ENCODE data around the gene C11orf65.

Gene C11orf65

DNA sequence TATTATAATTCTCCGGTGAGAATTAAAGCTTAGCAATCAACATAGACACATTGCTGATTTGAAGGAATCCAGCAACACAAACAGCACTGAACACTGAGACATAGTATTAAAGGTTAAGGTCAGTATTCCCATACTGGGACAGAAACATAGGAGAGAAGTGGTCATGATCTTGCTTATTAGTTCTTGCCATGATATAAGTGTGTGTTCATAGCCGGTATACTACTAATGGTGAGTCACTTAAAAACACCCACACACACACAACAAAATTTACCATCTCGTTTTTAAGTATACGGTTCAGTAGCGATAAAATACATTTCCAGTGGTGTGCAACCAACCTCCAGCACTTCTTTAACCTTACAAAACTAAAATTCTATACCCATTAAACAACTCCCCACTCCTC is 96.3 kb downstream of the C11orf65 start:
- 100% methylated on average over 2 of the region's 5 CpGs for WGBS (ENCODE audit: insufficient coverage)
- Histone ChIP-seq H3K4me3 (ENCODE audit: control insufficient read depth in 1 of 7, extremely low read depth in 1 of 7, insufficient read depth in 4 of 7, low read depth in 2 of 7, low read length in 6 of 7) (no peak overlapping the region), H3K9me3 (ENCODE audit: control extremely low read depth in 1 of 5, control insufficient read depth in 4 of 5, insufficient read depth in 2 of 5, low read depth in 1 of 5, low read length in 4 of 5) (peaks cover 0 to 3% (median 0%) of the 10 kb centered on the region in 5 experiments), H3K27me3 (replicated peaks in 2 of 5; ENCODE audit: control insufficient read depth in 4 of 5, insufficient read depth in 5 of 5, low read length in 4 of 5) (no peaks in the 10 kb centered on the region), H3K4me1 (ENCODE audit: control extremely low read depth in 1 of 4, control insufficient read depth in 4 of 4, insufficient read depth in 4 of 4, low read length in 3 of 4) (no peaks in the 10 kb centered on the region), H3K36me3 (ENCODE audit: control insufficient read depth in 4 of 4, insufficient read depth in 4 of 4, low read length in 3 of 4) (peaks cover 0 to 7% (median 3%) of the 10 kb centered on the region in 4 experiments), H3K27ac (ENCODE audit: insufficient read depth in 1 of 2, low read depth in 1 of 2, low read length in 2 of 2, poor library complexity in 1 of 2, severe bottlenecking in 2 of 2) (no peak overlapping the region)
- CTCF ChIA-PET, result no interaction called here
- no peak for DNase-seq
- POLR2A ChIA-PET, result no interaction called here

DNA sequence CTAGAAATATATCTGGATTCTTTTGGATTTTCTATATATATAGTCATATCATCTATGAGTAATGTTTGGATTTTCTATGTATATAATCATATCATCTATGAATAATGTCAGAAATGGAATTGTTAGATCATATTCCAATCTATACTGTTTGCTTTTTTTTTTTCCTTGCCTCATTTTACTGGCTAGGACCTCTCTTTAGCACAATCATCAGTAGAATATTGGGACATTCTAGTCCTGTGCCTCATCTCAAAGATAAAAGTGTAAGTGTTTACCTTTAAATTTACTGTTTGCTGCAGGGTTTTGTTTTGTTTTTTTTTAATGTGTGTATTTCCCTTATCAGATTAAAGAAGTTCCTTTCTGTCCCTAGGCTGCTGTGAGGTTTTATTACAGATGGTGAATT is 97.0 kb downstream of the C11orf65 start:
- no peak overlapping the region for H3K27ac ChIP-seq (ENCODE audit: insufficient read depth in 1 of 2, low read depth in 1 of 2, low read length in 2 of 2, poor library complexity in 1 of 2, severe bottlenecking in 2 of 2)
- no peaks in the 10 kb centered on the region for H3K4me1 ChIP-seq (ENCODE audit: control extremely low read depth in 1 of 4, control insufficient read depth in 4 of 4, insufficient read depth in 4 of 4, low read length in 3 of 4)
- ChIA-PET CTCF (no interaction called here), POLR2A (no interaction called here)
- no peak overlapping the region for H3K4me3 ChIP-seq (ENCODE audit: control insufficient read depth in 1 of 7, extremely low read depth in 1 of 7, insufficient read depth in 4 of 7, low read depth in 2 of 7, low read length in 6 of 7)
- peaks cover 1 to 7% (median 3%) of the 10 kb centered on the region in 4 experiments for H3K36me3 ChIP-seq (ENCODE audit: control insufficient read depth in 4 of 4, insufficient read depth in 4 of 4, low read length in 3 of 4)
- peaks cover 0 to 3% (median 0%) of the 10 kb centered on the region in 5 experiments for H3K9me3 ChIP-seq (ENCODE audit: control extremely low read depth in 1 of 5, control insufficient read depth in 4 of 5, insufficient read depth in 2 of 5, low read depth in 1 of 5, low read length in 4 of 5)
- no peak for DNase-seq
- H3K27me3 ChIP-seq (replicated peaks in 2 of 5; ENCODE audit: control insufficient read depth in 4 of 5, insufficient read depth in 5 of 5, low read length in 4 of 5), result no peaks in the 10 kb centered on the region

DNA sequence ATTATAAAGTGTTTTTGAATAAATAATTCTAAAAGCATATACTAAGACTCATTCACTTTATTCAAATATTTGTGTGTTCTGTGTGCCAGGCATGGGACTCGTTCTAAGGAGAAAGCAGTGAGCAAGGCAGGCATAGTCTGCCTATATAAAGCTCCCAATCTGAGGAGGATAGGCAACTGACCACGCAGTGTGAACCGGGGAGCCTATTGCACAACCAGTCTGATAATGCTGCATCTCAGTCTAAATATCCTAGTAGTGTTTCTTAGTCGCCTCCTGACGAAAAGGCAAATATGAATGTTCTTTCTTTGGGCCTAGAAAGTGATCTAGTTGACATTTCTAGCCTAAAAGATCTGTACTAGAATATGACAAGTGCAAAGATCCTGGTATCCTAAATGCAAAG is 98.3 kb downstream of the C11orf65 start:
- Histone ChIP-seq H3K36me3 (ENCODE audit: control insufficient read depth in 4 of 4, insufficient read depth in 4 of 4, low read length in 3 of 4) (peaks cover 2 to 12% (median 8%) of the 10 kb centered on the region in 4 experiments), H3K4me1 (ENCODE audit: control extremely low read depth in 1 of 4, control insufficient read depth in 4 of 4, insufficient read depth in 4 of 4, low read length in 3 of 4) (no peaks in the 10 kb centered on the region), H3K27me3 (replicated peaks in 2 of 5; ENCODE audit: control insufficient read depth in 4 of 5, insufficient read depth in 5 of 5, low read length in 4 of 5) (no peaks in the 10 kb centered on the region), H3K4me3 (ENCODE audit: control insufficient read depth in 1 of 7, extremely low read depth in 1 of 7, insufficient read depth in 4 of 7, low read depth in 2 of 7, low read length in 6 of 7) (no peak overlapping the region), H3K9me3 (ENCODE audit: control extremely low read depth in 1 of 5, control insufficient read depth in 4 of 5, insufficient read depth in 2 of 5, low read depth in 1 of 5, low read length in 4 of 5) (peaks cover 0 to under 1% (median 0%) of the 10 kb centered on the region in 5 experiments), H3K27ac (ENCODE audit: insufficient read depth in 1 of 2, low read depth in 1 of 2, low read length in 2 of 2, poor library complexity in 1 of 2, severe bottlenecking in 2 of 2) (no peak overlapping the region)
- CTCF ChIA-PET, result no interaction called here
- 100% methylated on average over 5 of the region's 5 CpGs for WGBS (ENCODE audit: insufficient coverage)
- DNase-seq, result no peak
- POLR2A ChIA-PET, result no interaction called here

DNA sequence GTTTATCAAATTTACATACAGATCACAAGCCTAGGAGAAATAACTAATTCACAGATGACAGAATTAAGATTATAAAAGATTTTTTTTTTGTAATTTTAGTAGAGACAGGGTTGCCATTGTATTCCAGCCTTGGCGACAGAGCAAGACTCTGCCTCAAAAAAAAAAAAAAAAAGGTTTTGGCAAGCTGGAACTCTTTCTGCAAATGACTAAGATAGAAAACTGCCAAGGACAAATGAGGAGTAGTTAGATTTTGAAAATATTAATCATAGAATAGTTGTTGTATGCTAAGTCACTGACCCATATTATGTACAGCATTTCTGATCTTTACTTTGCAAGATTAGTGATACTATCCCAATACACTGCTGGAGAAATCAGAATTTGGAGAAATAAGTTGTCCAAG is 99.2 kb downstream of the C11orf65 start:
- no CpG with 5 or more reads among the region's 1 CpG for WGBS (ENCODE audit: insufficient coverage)
- Histone ChIP-seq H3K9me3 (ENCODE audit: control extremely low read depth in 1 of 5, control insufficient read depth in 4 of 5, insufficient read depth in 2 of 5, low read depth in 1 of 5, low read length in 4 of 5) (no peaks in the 10 kb centered on the region), H3K4me1 (ENCODE audit: control extremely low read depth in 1 of 4, control insufficient read depth in 4 of 4, insufficient read depth in 4 of 4, low read length in 3 of 4) (no peaks in the 10 kb centered on the region), H3K27ac (ENCODE audit: insufficient read depth in 1 of 2, low read depth in 1 of 2, low read length in 2 of 2, poor library complexity in 1 of 2, severe bottlenecking in 2 of 2) (no peak overlapping the region), H3K4me3 (ENCODE audit: control insufficient read depth in 1 of 7, extremely low read depth in 1 of 7, insufficient read depth in 4 of 7, low read depth in 2 of 7, low read length in 6 of 7) (no peak overlapping the region), H3K36me3 (ENCODE audit: control insufficient read depth in 4 of 4, insufficient read depth in 4 of 4, low read length in 3 of 4) (peaks cover 2 to 12% (median 8%) of the 10 kb centered on the region in 4 experiments), H3K27me3 (replicated peaks in 2 of 5; ENCODE audit: control insufficient read depth in 4 of 5, insufficient read depth in 5 of 5, low read length in 4 of 5) (no peaks in the 10 kb centered on the region)
- POLR2A ChIA-PET, result no interaction called here
- DNase-seq, result no peak
- CTCF ChIA-PET, result no interaction called here

DNA sequence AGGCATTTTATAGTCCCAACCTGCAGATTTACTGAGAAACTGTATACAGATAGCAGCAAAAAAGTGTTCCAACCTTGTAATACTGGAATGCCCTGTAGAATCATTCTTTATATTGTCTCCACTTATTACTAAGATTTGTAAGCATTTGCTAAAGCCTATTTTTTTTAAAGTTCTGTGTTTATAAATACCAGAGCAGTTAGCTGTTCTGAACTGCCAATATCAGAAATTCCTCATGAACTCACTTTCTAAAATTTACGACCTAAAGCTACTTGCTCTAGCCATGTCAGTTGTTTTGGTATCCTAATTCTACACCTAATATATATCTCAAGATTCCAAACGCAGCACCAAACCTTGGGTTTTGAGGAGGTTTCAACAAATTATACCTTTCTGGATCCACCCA is 103.2 kb downstream of the C11orf65 start:
- ChIA-PET CTCF (interaction anchor here (0.6 kb wide), 1 partner anchor 63 kb away, joined by 3 read pairs; no protein-coding TSS in a partner anchor), POLR2A (no interaction called here)
- no peak for DNase-seq
- H3K36me3 ChIP-seq (ENCODE audit: control insufficient read depth in 4 of 4, insufficient read depth in 4 of 4, low read length in 3 of 4), result peaks cover 2 to 12% (median 8%) of the 10 kb centered on the region in 4 experiments
- H3K4me3 ChIP-seq (ENCODE audit: control insufficient read depth in 1 of 7, extremely low read depth in 1 of 7, insufficient read depth in 4 of 7, low read depth in 2 of 7, low read length in 6 of 7), result no peak overlapping the region
- H3K9me3 ChIP-seq (ENCODE audit: control extremely low read depth in 1 of 5, control insufficient read depth in 4 of 5, insufficient read depth in 2 of 5, low read depth in 1 of 5, low read length in 4 of 5), result no peaks in the 10 kb centered on the region
- no peaks in the 10 kb centered on the region for H3K4me1 ChIP-seq (ENCODE audit: control extremely low read depth in 1 of 4, control insufficient read depth in 4 of 4, insufficient read depth in 4 of 4, low read length in 3 of 4)
- 100% methylated on average over 1 of the region's 2 CpGs for WGBS (ENCODE audit: insufficient coverage)
- no peaks in the 10 kb centered on the region for H3K27me3 ChIP-seq (replicated peaks in 2 of 5; ENCODE audit: control insufficient read depth in 4 of 5, insufficient read depth in 5 of 5, low read length in 4 of 5)
- H3K27ac ChIP-seq (ENCODE audit: insufficient read depth in 1 of 2, low read depth in 1 of 2, low read length in 2 of 2, poor library complexity in 1 of 2, severe bottlenecking in 2 of 2), result no peak overlapping the region

DNA sequence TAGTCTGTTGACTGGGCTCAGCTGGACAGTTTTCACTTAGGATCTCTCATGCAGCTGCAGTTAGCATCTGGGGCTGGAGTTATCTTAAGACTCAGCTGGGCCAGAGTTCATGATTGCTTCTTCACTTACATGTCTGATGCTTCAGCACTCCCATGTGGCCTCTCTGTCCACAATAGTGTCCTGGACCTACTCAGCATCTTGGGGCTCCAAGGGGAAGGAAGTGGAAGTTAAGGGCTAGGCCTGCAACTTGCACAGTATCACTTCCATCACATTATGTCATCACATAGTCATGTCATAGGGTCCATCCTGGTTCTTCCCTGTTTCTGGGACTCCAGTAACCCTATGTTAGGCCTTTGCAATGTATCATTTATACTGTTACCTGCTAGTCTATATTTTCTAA is 115.9 kb downstream of the C11orf65 start:
- no peak overlapping the region for H3K4me3 ChIP-seq (ENCODE audit: control insufficient read depth in 1 of 7, extremely low read depth in 1 of 7, insufficient read depth in 4 of 7, low read depth in 2 of 7, low read length in 6 of 7)
- POLR2A ChIA-PET, result no interaction called here
- DNase-seq, result no peak
- H3K4me1 ChIP-seq (ENCODE audit: control extremely low read depth in 1 of 4, control insufficient read depth in 4 of 4, insufficient read depth in 4 of 4, low read length in 3 of 4), result no peaks in the 10 kb centered on the region
- no peaks in the 10 kb centered on the region for H3K9me3 ChIP-seq (ENCODE audit: control extremely low read depth in 1 of 5, control insufficient read depth in 4 of 5, insufficient read depth in 2 of 5, low read depth in 1 of 5, low read length in 4 of 5)
- no peaks in the 10 kb centered on the region for H3K27me3 ChIP-seq (replicated peaks in 2 of 5; ENCODE audit: control insufficient read depth in 4 of 5, insufficient read depth in 5 of 5, low read length in 4 of 5)
- H3K27ac ChIP-seq (ENCODE audit: insufficient read depth in 1 of 2, low read depth in 1 of 2, low read length in 2 of 2, poor library complexity in 1 of 2, severe bottlenecking in 2 of 2), result no peak overlapping the region
- peaks cover 24 to 54% (median 28%) of the 10 kb centered on the region in 4 experiments for H3K36me3 ChIP-seq (ENCODE audit: control insufficient read depth in 4 of 4, insufficient read depth in 4 of 4, low read length in 3 of 4)
- CTCF ChIA-PET, result no interaction called here

DNA sequence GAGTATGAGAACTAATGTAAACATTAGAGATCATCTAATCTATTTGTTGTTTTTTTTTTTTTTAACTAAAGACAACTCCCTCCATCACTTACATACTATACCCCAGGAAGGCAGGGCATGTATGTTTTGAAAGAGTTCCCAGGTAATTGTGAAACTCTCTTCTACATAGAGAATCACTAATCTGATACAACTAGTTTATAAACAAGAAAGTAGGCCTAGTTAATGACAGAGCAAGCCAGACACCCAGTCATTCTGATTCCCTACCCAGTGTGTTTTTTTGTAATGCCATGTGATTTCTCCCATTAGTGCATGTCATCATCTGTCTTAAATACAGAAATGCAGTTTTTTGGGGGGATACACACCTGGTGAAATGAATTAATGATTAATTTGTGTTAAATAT is 120.9 kb downstream of the C11orf65 start:
- Histone ChIP-seq H3K4me3 (ENCODE audit: control insufficient read depth in 1 of 7, extremely low read depth in 1 of 7, insufficient read depth in 4 of 7, low read depth in 2 of 7, low read length in 6 of 7) (no peak overlapping the region), H3K27ac (ENCODE audit: insufficient read depth in 1 of 2, low read depth in 1 of 2, low read length in 2 of 2, poor library complexity in 1 of 2, severe bottlenecking in 2 of 2) (no peak overlapping the region), H3K27me3 (replicated peaks in 2 of 5; ENCODE audit: control insufficient read depth in 4 of 5, insufficient read depth in 5 of 5, low read length in 4 of 5) (no peaks in the 10 kb centered on the region), H3K9me3 (ENCODE audit: control extremely low read depth in 1 of 5, control insufficient read depth in 4 of 5, insufficient read depth in 2 of 5, low read depth in 1 of 5, low read length in 4 of 5) (no peaks in the 10 kb centered on the region), H3K36me3 (ENCODE audit: control insufficient read depth in 4 of 4, insufficient read depth in 4 of 4, low read length in 3 of 4) (peaks cover 15 to 27% (median 17%) of the 10 kb centered on the region in 4 experiments), H3K4me1 (ENCODE audit: control extremely low read depth in 1 of 4, control insufficient read depth in 4 of 4, insufficient read depth in 4 of 4, low read length in 3 of 4) (no peaks in the 10 kb centered on the region)
- no peak for DNase-seq
- ChIA-PET CTCF (no interaction called here), POLR2A (no interaction called here)
